ENCODE data around the gene WNT8A.

Gene WNT8A

GRCh38 chr5:138140268-138140667 is 56.4 kb downstream of the WNT8A start:
- no peak for DNase-seq (ENCODE audit: low read depth)
- no peak for TF ChIP-seq CTCF (IDR thresholded peaks at IDR 0.05; ENCODE audit: low read length, missing control alignments)
- H3K4me3 ChIP-seq (replicated peaks; ENCODE audit: low read depth, low read length) = no peak overlapping the region

Data from fibroblast of pulmonary artery (primary cell).